Left hindlimb (tissue), 1 donor: ENCODE measurements around the gene PRKAG3.
"Not testable (repeated sequence)": the region's sequence is repeated elsewhere in the genome, so short reads cannot be mapped to it uniquely, and the experiment has no call there.

Experiments
- DNase-seq: peaks from one replicate; pipeline ENCODE4 v3.0.0-alpha.2; 2018

PRKAG3 gene

DNA sequence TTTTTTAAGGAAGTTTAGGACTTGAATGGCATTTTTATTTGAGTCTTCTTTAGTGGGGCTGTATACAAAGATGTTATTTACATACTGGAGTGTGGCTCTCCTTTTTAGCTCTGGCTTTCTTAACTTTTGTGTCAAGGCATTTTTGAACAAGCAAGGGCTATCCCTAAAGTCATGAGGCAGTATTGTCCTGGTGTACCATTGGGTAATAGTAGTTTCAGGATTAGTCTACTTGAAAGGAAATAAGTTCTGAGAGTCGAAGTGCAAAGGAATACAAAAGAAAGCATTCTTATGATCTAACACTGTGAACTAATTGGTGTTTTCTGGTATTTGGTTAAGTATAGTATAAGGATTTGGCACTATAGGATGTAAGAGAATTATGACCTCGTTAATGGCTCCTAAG, 51.6 kb downstream of the PRKAG3 start:
- no peak for DNase-seq

DNA sequence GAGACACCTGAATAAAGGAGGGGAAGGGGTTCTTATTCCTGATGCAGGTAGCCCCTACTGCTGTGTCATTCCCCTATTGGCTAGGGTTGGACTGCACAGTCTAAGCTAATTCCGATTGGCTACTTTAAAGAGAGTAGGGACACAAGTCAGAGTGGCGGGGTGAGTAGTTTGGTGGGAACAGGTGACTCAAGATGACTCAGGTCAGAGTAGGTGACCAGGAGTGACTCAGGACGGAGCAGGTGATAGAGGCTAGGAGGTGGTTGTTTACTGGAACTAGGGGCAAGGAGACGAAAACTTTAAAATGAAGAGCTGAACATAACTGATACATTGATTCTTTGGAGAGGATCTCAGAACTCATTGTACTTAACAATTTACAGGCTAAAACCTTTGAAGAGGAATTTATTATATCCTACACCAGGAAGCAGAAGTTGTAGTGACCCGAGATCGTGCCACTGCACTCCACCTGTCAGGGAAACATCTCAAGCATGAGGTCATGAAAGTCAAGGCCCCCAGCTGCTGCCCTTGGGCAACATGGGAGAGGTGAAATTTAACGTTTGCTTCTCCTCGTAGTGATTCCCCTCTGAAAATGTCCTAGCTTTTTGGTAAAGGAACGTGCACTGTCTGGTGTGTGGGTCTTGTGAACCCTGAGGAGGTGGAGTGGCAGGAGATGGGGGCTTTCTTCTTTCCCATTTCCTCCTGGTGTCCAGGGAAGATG, 54.2 kb downstream of the PRKAG3 start:
- no peak for DNase-seq

DNA sequence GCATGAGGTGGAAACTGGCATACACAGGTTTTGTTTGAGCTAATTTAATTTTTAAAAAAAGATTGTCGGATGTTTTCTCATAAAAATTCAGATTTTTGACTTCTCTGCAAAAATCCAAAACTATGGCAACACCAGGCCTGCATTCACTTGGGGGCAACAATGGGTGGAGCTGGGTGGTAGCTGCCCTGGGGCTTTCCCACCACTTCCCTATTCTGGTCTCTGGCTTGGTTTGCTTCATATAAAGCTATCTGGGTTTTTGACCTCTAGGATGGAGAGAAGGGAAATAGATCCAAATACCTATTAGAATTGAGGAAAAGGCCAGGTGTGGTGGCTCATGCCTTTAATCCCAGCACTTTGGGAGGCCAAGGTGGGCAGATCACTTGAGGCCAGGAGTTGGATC, 55.1 kb downstream of the PRKAG3 start:
- no peak for DNase-seq

DNA sequence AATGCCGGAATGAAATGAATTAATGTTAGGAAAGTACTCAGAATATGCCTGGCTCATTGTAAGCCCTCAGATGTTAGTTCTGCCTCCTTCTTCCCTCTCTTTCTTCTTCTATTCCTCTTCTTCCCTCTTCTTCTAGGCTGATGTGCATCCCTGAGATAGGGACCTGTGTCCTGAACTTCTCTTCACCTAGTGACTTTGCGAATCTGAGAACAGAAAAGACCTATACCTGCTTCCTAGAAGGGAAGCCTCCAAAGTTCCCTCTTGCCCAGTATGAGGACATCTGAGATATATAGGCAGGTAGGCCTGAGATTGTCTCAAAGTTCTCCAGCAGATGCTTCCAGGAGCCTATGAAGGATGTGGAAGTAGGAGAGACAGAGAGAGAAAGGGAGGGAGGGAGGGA, 57.7 kb downstream of the PRKAG3 start:
- DNase-seq: no peak

DNA sequence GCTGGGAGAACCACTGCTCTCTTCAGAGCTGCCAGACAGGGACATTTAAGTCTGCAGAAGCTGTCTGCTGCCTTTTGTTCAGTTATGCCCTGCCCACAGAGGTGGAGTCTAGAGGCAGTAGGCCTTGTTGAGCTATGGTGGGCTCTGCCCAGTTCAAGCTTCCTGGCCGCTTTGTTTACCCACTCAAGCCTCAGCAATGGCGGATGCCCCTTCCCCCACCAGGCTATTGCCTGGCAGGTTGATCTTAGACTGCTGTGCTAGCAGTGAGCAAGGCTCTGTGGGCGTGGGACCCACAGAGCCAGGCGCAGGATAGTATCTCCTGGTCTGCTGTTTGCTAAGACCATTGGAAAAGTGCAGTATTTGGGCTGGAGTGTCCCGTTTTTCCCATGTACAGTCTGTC, 58.8 kb downstream of the PRKAG3 start:
- DNase-seq: not testable (repeated sequence)
